ENCODE results near the gene UNC45B. TPM values are rescaled to one million over a fixed set of nuclear protein-coding genes. Genes with fewer than 3 reads are reported as not detected.

Gene UNC45B
- total and polyA plus RNA-seq, 2 of the 4 experiments (the other 2 are of a cell fraction), result not detected

- no peak overlapping the region for H2BK5ac ChIP-seq (ENCODE audit: low read depth, low read length, poor library complexity, severe bottlenecking)
- no peaks in the 10 kb centered on the region for H3K4me1 ChIP-seq (ENCODE audit: control insufficient read depth, insufficient read depth, low read length)
- no peaks in the 10 kb centered on the region for H3K36me3 ChIP-seq (ENCODE audit: control insufficient read depth, insufficient read depth, low read length)
- no peak overlapping the region for H3K23ac ChIP-seq (ENCODE audit: low read depth, low read length)
- H3K4ac ChIP-seq (ENCODE audit: low read depth, low read length), result no peak overlapping the region
- no CpG with 5 or more reads among the region's 4 CpGs for WGBS, 2 experiments (ENCODE audit: extremely low coverage in 2 of 2, insufficient read length in 1 of 2)
- H3K79me1 ChIP-seq (ENCODE audit: low read depth in 1 of 2, low read length in 2 of 2), result peaks cover 5 to 6% of the 10 kb centered on the region in 2 experiments; a peak in 3 of 4 replicates
- no peak overlapping the region for H3K9ac ChIP-seq (ENCODE audit: low read depth, low read length)
- H2BK20ac ChIP-seq (ENCODE audit: low read depth, low read length), result no peak overlapping the region
- intact Hi-C loops (cut with micrococcal nuclease), result no loop called here
- ChIA-PET POLR2A (ENCODE audit: unreplicated experiment) (no interaction called here), CTCF (no interaction called here)
- H4K20me1 ChIP-seq (ENCODE audit: insufficient read depth, low read length), result no peaks in the 10 kb centered on the region
- no peak overlapping the region for H2BK120ac ChIP-seq (ENCODE audit: low read depth, low read length)
- no peak overlapping the region for H3K14ac ChIP-seq (replicated peaks; ENCODE audit: low read depth, low read length)
- peaks cover 28% of the 10 kb centered on the region for H3K27me3 ChIP-seq (ENCODE audit: control insufficient read depth, insufficient read depth, low read length)
- H4K91ac ChIP-seq (ENCODE audit: insufficient read depth, low read depth, low read length), result no peak overlapping the region
- no peak overlapping the region for H2BK15ac ChIP-seq (ENCODE audit: low read depth, low read length)
- TF ChIP-seq MAZ (IDR thresholded peaks at IDR 0.05; ENCODE audit: borderline replicate concordance, low read depth, low read length) (no peak), CHD1 (IDR thresholded peaks at IDR 0.05; ENCODE audit: low read depth, low read length) (no peak), ELK1 (IDR thresholded peaks at IDR 0.05; ENCODE audit: borderline replicate concordance, low read depth, low read length) (no peak), USF2 (IDR thresholded peaks at IDR 0.05; ENCODE audit: low read depth, low read length) (no peak), POLR2A (IDR thresholded peaks at IDR 0.05; ENCODE audit: low read depth, low read length) (no peak), CTCF (conservative IDR thresholded peaks at IDR 0.05; ENCODE audit: low read depth, low read length) (no peak), RCOR1 (IDR thresholded peaks at IDR 0.05; ENCODE audit: insufficient replicate concordance, low read length) (no peak), CEBPB (IDR thresholded peaks at IDR 0.05; ENCODE audit: low read depth, low read length) (no peak), NFE2L2 (IDR thresholded peaks at IDR 0.05; ENCODE audit: low read depth, low read length) (no peak), RFX5 (IDR thresholded peaks at IDR 0.05; ENCODE audit: low read depth, low read length) (no peak), SMC3 (IDR thresholded peaks at IDR 0.05; ENCODE audit: low read depth, low read length) (no peak)
- H3K9me3 ChIP-seq (ENCODE audit: control insufficient read depth, insufficient read depth, low read length), result no peaks in the 10 kb centered on the region
- dilution Hi-C loops (cut with HindIII; ENCODE audit: low sequenced_read_pairs, unreplicated experiment), result no loop called here
- ATAC-seq (ENCODE audit: low read depth) (no peak), DNase-seq (no peak)
- H3K27ac ChIP-seq (ENCODE audit: insufficient read depth, low read length), result no peak overlapping the region
- no peak overlapping the region for H3K4me3 ChIP-seq (ENCODE audit: insufficient read depth, low read depth, low read length)
- no peak overlapping the region for H3K18ac ChIP-seq (ENCODE audit: low read depth, low read length)
- no peak overlapping the region for H3K4me2 ChIP-seq (ENCODE audit: low read depth, low read length)
- H4K8ac ChIP-seq (ENCODE audit: low read depth in 2 of 2, low read length in 2 of 2), result no peak overlapping the region
- H4K5ac ChIP-seq (ENCODE audit: low read depth, low read length), result no peak overlapping the region
- H3K9me1 ChIP-seq (ENCODE audit: insufficient read depth, low read length), result no peaks in the 10 kb centered on the region; the same call in 1 of the 2 replicates
- no peak overlapping the region for H2AFZ ChIP-seq (replicated peaks; ENCODE audit: low read length, poor library complexity)
- H2AK5ac ChIP-seq (ENCODE audit: low read depth, low read length), result no peak overlapping the region
- in situ Hi-C loops (cut with MboI; ENCODE audit: low sequenced_read_pairs), result no loop called here
- H3K56ac ChIP-seq (ENCODE audit: extremely low read depth, insufficient read depth, low read length), result no peak overlapping the region
- H2AK9ac ChIP-seq (replicated peaks; ENCODE audit: low read depth, low read length, poor library complexity), result no peak overlapping the region
- BruUV-seq (replicated peaks), result no TSS peak
These were observed 1.3 kb upstream of the UNC45B start for GRCh38 chr17:35146214-35146833.

All from IMR-90 (cell line).